ENCODE measurements around the gene SCNM1. TPM values are rescaled to one million over a fixed set of nuclear protein-coding genes. Genes with fewer than 3 reads are reported as not detected.

Gene SCNM1
- total RNA-seq, 2 experiments from 2014 or later: 63.5 to 67.9 TPM

- no peaks in the 10 kb centered on the region for H3K27me3 Mint-ChIP-seq
- peak overlapping the region; percentile 96 for H3K27ac Mint-ChIP-seq
- peaks cover 56% of the 10 kb centered on the region for H3K4me1 Mint-ChIP-seq
- peak; percentile 83 for DNase-seq
- no peaks in the 10 kb centered on the region for H3K9me3 Mint-ChIP-seq
- peaks cover 46% of the 10 kb centered on the region for H3K36me3 Mint-ChIP-seq (ENCODE audit: low read depth)
- peak overlapping the region; percentile 98 for H3K4me3 Mint-ChIP-seq
- POLR2A ChIA-PET: interaction anchor here (0.6 to 5.1 kb wide), 31 partner anchors 9 to 595 kb away, joined by 3 to 65 read pairs (median 5); partner anchors contain the start of genes C1orf56, CDC42SE1, ENSA and GABPB2
- CTCF ChIA-PET: interaction anchor here (0.5 to 9.4 kb wide), 31 partner anchors 8 to 183 kb away, joined by 3 to 267 read pairs (median 4); partner anchors contain the start of genes C1orf56, CDC42SE1, GABPB2 and LYSMD1
These were observed 8.8 kb upstream of the SCNM1 start for GRCh38 chr1:151157067-151157531.

GRCh38 chr1:151158326-151158725, 7.6 kb upstream of the SCNM1 start:
- Mint-ChIP-seq H3K27ac (peak overlapping the region; percentile 96), H3K27me3 (no peaks in the 10 kb centered on the region), H3K4me3 (peak overlapping the region; percentile 98), H3K36me3 (ENCODE audit: low read depth) (peaks cover 53% of the 10 kb centered on the region), H3K4me1 (peaks cover 62% of the 10 kb centered on the region), H3K9me3 (no peaks in the 10 kb centered on the region)
- no peak for DNase-seq
- POLR2A ChIA-PET: interaction anchor here (0.8 to 5.1 kb wide), 8 partner anchors 8 to 123 kb away, joined by 3 to 65 read pairs (median 10); partner anchors contain the start of genes C1orf56, CDC42SE1, GABPB2 and LYSMD1
- CTCF ChIA-PET: interaction anchor here (3.3 to 9.4 kb wide), 4 partner anchors 10 to 133 kb away, joined by 18 to 267 read pairs (median 36); partner anchors contain the start of gene GABPB2

- no peak for DNase-seq
- peak overlapping the region; percentile 96 for H3K27ac Mint-ChIP-seq
- ChIA-PET CTCF (interaction anchor here (3.3 to 9.4 kb wide), 2 partner anchors 11 to 59 kb away, joined by 18 to 267 read pairs; no protein-coding TSS in a partner anchor), POLR2A (interaction anchor here (0.8 to 5.1 kb wide), 5 partner anchors 31 to 123 kb away, joined by 3 to 65 read pairs (median 5); partner anchors contain the start of genes CDC42SE1, MLLT11, PIP5K1A and VPS72)
- H3K4me3 Mint-ChIP-seq: peak overlapping the region; percentile 98
- H3K9me3 Mint-ChIP-seq: no peaks in the 10 kb centered on the region
- H3K27me3 Mint-ChIP-seq: no peaks in the 10 kb centered on the region
- peaks cover 62% of the 10 kb centered on the region for H3K4me1 Mint-ChIP-seq
- H3K36me3 Mint-ChIP-seq (ENCODE audit: low read depth): peaks cover 53% of the 10 kb centered on the region
These were observed 7.1 kb upstream of the SCNM1 start for GRCh38 chr1:151158751-151159251.

- Mint-ChIP-seq H3K27me3 (no peaks in the 10 kb centered on the region), H3K4me1 (peaks cover 66% of the 10 kb centered on the region), H3K27ac (peak overlapping the region; percentile 96), H3K4me3 (no peak overlapping the region), H3K36me3 (ENCODE audit: low read depth) (peaks cover 53% of the 10 kb centered on the region), H3K9me3 (no peaks in the 10 kb centered on the region)
- ChIA-PET CTCF (interaction anchor here (9.4 kb wide), 1 partner anchor 59 kb away, joined by 267 read pairs; no protein-coding TSS in a partner anchor), POLR2A (interaction anchor here (1.7 to 5.1 kb wide), 3 partner anchors 31 to 122 kb away, joined by 5 to 65 read pairs (median 9); partner anchors contain the start of genes CDC42SE1, MLLT11, VPS72 and ZNF687)
- no peak for DNase-seq
These were observed 6.6 kb upstream of the SCNM1 start for GRCh38 chr1:151159373-151159772.

- Mint-ChIP-seq H3K27ac (peak overlapping the region; percentile 83), H3K4me1 (peaks cover 65% of the 10 kb centered on the region), H3K36me3 (ENCODE audit: low read depth) (peaks cover 51% of the 10 kb centered on the region), H3K4me3 (peak overlapping the region; percentile 85), H3K27me3 (no peaks in the 10 kb centered on the region), H3K9me3 (no peaks in the 10 kb centered on the region)
- no peak for DNase-seq
- ChIA-PET CTCF (interaction anchor here (0.8 to 2.4 kb wide), 3 partner anchors 8 to 65 kb away, joined by 3 to 10 read pairs (median 5); partner anchors contain the start of gene TNFAIP8L2), POLR2A (interaction anchor here (1.1 to 4.3 kb wide), 4 partner anchors 8 to 158 kb away, joined by 3 to 37 read pairs (median 21); partner anchors contain the start of genes MINDY1, TNFAIP8L2 and VPS72)
These were observed 1.1 kb upstream of the SCNM1 start for GRCh38 chr1:151164732-151165280.

GRCh38 chr1:151165281-151165737, 635 bp upstream of the SCNM1 start:
- peaks cover 53% of the 10 kb centered on the region for H3K36me3 Mint-ChIP-seq (ENCODE audit: low read depth)
- no peak for DNase-seq
- peak overlapping the region; percentile 85 for H3K4me3 Mint-ChIP-seq
- H3K27me3 Mint-ChIP-seq: no peaks in the 10 kb centered on the region
- peak overlapping the region; percentile 83 for H3K27ac Mint-ChIP-seq
- peaks cover 62% of the 10 kb centered on the region for H3K4me1 Mint-ChIP-seq
- ChIA-PET POLR2A (interaction anchor here (1.1 to 4.3 kb wide), 6 partner anchors 8 to 159 kb away, joined by 3 to 37 read pairs (median 7); partner anchors contain the start of genes MINDY1, PSMD4, TNFAIP8L2 and VPS72), CTCF (interaction anchor here (0.8 to 2.4 kb wide), 3 partner anchors 8 to 66 kb away, joined by 3 to 10 read pairs (median 5); partner anchors contain the start of gene TNFAIP8L2)
- H3K9me3 Mint-ChIP-seq: no peaks in the 10 kb centered on the region

GRCh38 chr1:151166505-151166956, 587 bp downstream of the SCNM1 start:
- Mint-ChIP-seq H3K27ac (peak overlapping the region; percentile 83), H3K36me3 (ENCODE audit: low read depth) (peaks cover 56% of the 10 kb centered on the region), H3K27me3 (no peaks in the 10 kb centered on the region), H3K4me1 (peaks cover 55% of the 10 kb centered on the region), H3K4me3 (peak overlapping the region; percentile 85), H3K9me3 (no peaks in the 10 kb centered on the region)
- ChIA-PET POLR2A (interaction anchor here (0.6 to 4.3 kb wide), 13 partner anchors 9 to 802 kb away, joined by 3 to 37 read pairs (median 4); partner anchors contain the start of genes MINDY1, PSMD4, RPRD2 and TMOD4), CTCF (interaction anchor here (0.6 to 2.4 kb wide), 4 partner anchors 10 to 67 kb away, joined by 4 to 10 read pairs (median 8); partner anchors contain the start of gene TNFAIP8L2)
- no peak for DNase-seq

GRCh38 chr1:151167116-151167515, 1.2 kb downstream of the SCNM1 start:
- Mint-ChIP-seq H3K4me3 (peak overlapping the region; percentile 85), H3K4me1 (peaks cover 49% of the 10 kb centered on the region), H3K27ac (peak overlapping the region; percentile 83), H3K27me3 (no peaks in the 10 kb centered on the region), H3K9me3 (no peaks in the 10 kb centered on the region), H3K36me3 (ENCODE audit: low read depth) (peaks cover 50% of the 10 kb centered on the region)
- no peak for DNase-seq
- ChIA-PET POLR2A (interaction anchor here (1.4 to 4.3 kb wide), 6 partner anchors 10 to 143 kb away, joined by 3 to 37 read pairs (median 8); partner anchors contain the start of genes PSMD4, TNFAIP8L2 and VPS72), CTCF (interaction anchor here (0.8 to 2.0 kb wide), 3 partner anchors 12 to 143 kb away, joined by 4 to 10 read pairs (median 7); no protein-coding TSS in a partner anchor)

- Mint-ChIP-seq H3K9me3 (no peaks in the 10 kb centered on the region), H3K4me3 (no peak overlapping the region), H3K4me1 (peaks cover 21% of the 10 kb centered on the region), H3K36me3 (ENCODE audit: low read depth) (peaks cover 58% of the 10 kb centered on the region), H3K27ac (no peak overlapping the region), H3K27me3 (no peaks in the 10 kb centered on the region)
- POLR2A ChIA-PET: interaction anchor here (1.0 to 2.2 kb wide), 3 partner anchors 14 to 84 kb away, joined by 4 to 12 read pairs (median 8); partner anchors contain the start of genes PSMD4, TNFAIP8L2 and VPS72
- CTCF ChIA-PET: interaction anchor here (1.5 kb wide), 1 partner anchor 81 kb away, joined by 4 read pairs; no protein-coding TSS in a partner anchor
- DNase-seq: no peak
These were observed 5.2 kb downstream of the SCNM1 start for GRCh38 chr1:151171190-151171589.

- H3K4me1 Mint-ChIP-seq: no peaks in the 10 kb centered on the region
- DNase-seq: no peak
- H3K27me3 Mint-ChIP-seq: no peaks in the 10 kb centered on the region
- no peak overlapping the region for H3K4me3 Mint-ChIP-seq
- POLR2A ChIA-PET: interaction anchor here (1.0 kb wide), 2 partner anchors 9 to 19 kb away, joined by 3 to 4 read pairs; partner anchors contain the start of genes SCNM1 and TNFAIP8L2
- peaks cover 62% of the 10 kb centered on the region for H3K36me3 Mint-ChIP-seq (ENCODE audit: low read depth)
- no peak overlapping the region for H3K27ac Mint-ChIP-seq
- H3K9me3 Mint-ChIP-seq: no peaks in the 10 kb centered on the region
- CTCF ChIA-PET: interaction anchor here (0.9 to 1.6 kb wide), 3 partner anchors 15 to 76 kb away, joined by 3 to 6 read pairs (median 3); partner anchors contain the start of gene VPS72
These were observed 9.2 kb downstream of the SCNM1 start for GRCh38 chr1:151175041-151175741.

GRCh38 chr1:151175863-151176262, 9.9 kb downstream of the SCNM1 start, which contains the start of gene TMOD4:
TSS of gene TMOD4 (minus strand) at chr1:151175981. CDS start at chr1:151174875, 1,106 bp downstream.
- DNase-seq: no peak
- H3K27ac Mint-ChIP-seq: no peak within 1 kb of the TSS
- ChIA-PET POLR2A (interaction anchor here (1.0 kb wide), 2 partner anchors 10 to 19 kb away, joined by 3 to 4 read pairs; partner anchors contain the start of genes SCNM1 and TNFAIP8L2), CTCF (interaction anchor here (1.2 to 1.6 kb wide), 2 partner anchors 14 to 21 kb away, joined by 3 to 6 read pairs; partner anchors contain the start of gene VPS72)
- H3K9me3 Mint-ChIP-seq: no peaks in the 10 kb centered on the region
- H3K27me3 Mint-ChIP-seq: no peaks in the 10 kb centered on the region
- no peaks in the 10 kb centered on the region for H3K4me1 Mint-ChIP-seq
- H3K4me3 Mint-ChIP-seq: no peak within 1 kb of the TSS
- peaks cover 61% of the 10 kb centered on the region for H3K36me3 Mint-ChIP-seq (ENCODE audit: low read depth)
